ENCODE data around the gene ACSM2A. TPM values are rescaled to one million over a fixed set of nuclear protein-coding genes. Genes with fewer than 3 reads are reported as not detected.
"Not testable (repeated sequence)": the region's sequence is repeated elsewhere in the genome, so short reads cannot be mapped to it uniquely, and the experiment has no call there.

Gene ACSM2A
- total and polyA plus RNA-seq, 7 donors, result 0.06 to 1.2 (median 0.49) TPM; not detected in 4

GRCh38 chr16:20519231-20519630 lies 67.9 kb downstream of the ACSM2A start:
- intact Hi-C loops (cut with DNase I), result no loop called here

GRCh38 chr16:20520103-20520502 lies 68.8 kb downstream of the ACSM2A start:
- no peak for DNase-seq
- no peak for TF ChIP-seq CTCF (IDR thresholded peaks at IDR 0.05)
- TF ChIP-seq POLR2AphosphoS5 (IDR thresholded peaks at IDR 0.05), result no peak
- TF ChIP-seq POLR2A (IDR thresholded peaks at IDR 0.05), result no peak
- no peak for TF ChIP-seq EP300 (IDR thresholded peaks at IDR 0.05)
- H3K27ac ChIP-seq, result no peak overlapping the region
- intact Hi-C loops (cut with DNase I), result no loop called here
- WGBS, 2 donors, result 83 to 85% methylated on average over 1 of the region's 1 CpG
- H3K27me3 ChIP-seq, result no peaks in the 10 kb centered on the region
- H3K4me1 ChIP-seq, result no peaks in the 10 kb centered on the region
- no peak overlapping the region for H3K4me3 ChIP-seq
- no peaks in the 10 kb centered on the region for H3K36me3 ChIP-seq
- H3K9me3 ChIP-seq, result no peaks in the 10 kb centered on the region

More at GRCh38 chr16:20519231-20519630, 67.9 kb downstream of the ACSM2A start:
- no peak for DNase-seq
- Histone ChIP-seq H3K36me3 (no peaks in the 10 kb centered on the region), H3K27ac (no peak overlapping the region), H3K27me3 (no peaks in the 10 kb centered on the region), H3K9me3 (no peaks in the 10 kb centered on the region), H3K4me1 (no peaks in the 10 kb centered on the region), H3K4me3 (no peak overlapping the region)
- no peak for TF ChIP-seq CTCF (IDR thresholded peaks at IDR 0.05)
- no peak for TF ChIP-seq POLR2A (IDR thresholded peaks at IDR 0.05)
- TF ChIP-seq EP300 (IDR thresholded peaks at IDR 0.05), result no peak
- no peak for TF ChIP-seq POLR2AphosphoS5 (IDR thresholded peaks at IDR 0.05)
- WGBS, 2 donors, result 50 to 64% methylated on average over 3 of the region's 3 CpGs

GRCh38 chr16:20531795-20532194 lies 80.5 kb downstream of the ACSM2A start:
- H3K4me1 ChIP-seq; H3K9me3 ChIP-seq; H3K27me3 ChIP-seq; intact Hi-C loops (cut with DNase I); DNase-seq; H3K36me3 ChIP-seq; H3K27ac ChIP-seq; H3K4me3 ChIP-seq: not testable (repeated sequence)
- no CpG with 5 or more reads among the region's 13 CpGs for WGBS, 2 donors

- no CpG with 5 or more reads among the region's 3 CpGs for WGBS, 2 donors
- not testable (repeated sequence) for H3K4me3 ChIP-seq, DNase-seq
Measured at GRCh38 chr16:20532284-20532792, 81.0 kb downstream of the ACSM2A start.

GRCh38 chr16:20536669-20537068 lies 85.3 kb downstream of the ACSM2A start:
- 66 to 73% methylated on average over 1 of the region's 1 CpG for WGBS, 2 donors
- DNase-seq; H3K4me1 ChIP-seq; H3K27ac ChIP-seq; H3K36me3 ChIP-seq; H3K27me3 ChIP-seq; intact Hi-C loops (cut with DNase I); H3K4me3 ChIP-seq; H3K9me3 ChIP-seq: not testable (repeated sequence)

More at GRCh38 chr16:20532284-20532792, 81.0 kb downstream of the ACSM2A start:
- H3K36me3 ChIP-seq; H3K27me3 ChIP-seq; H3K4me1 ChIP-seq; H3K27ac ChIP-seq; intact Hi-C loops (cut with DNase I); H3K9me3 ChIP-seq: not testable (repeated sequence)

Other genes starting within 250 kb of the ACSM2A start
- not detected for gene GP2, start 124.0 kb upstream of the ACSM2A start, total RNA-seq
- gene GP2, start 124.0 kb upstream of the ACSM2A start, polyA plus RNA-seq, result 10 to 100 TPM in 1 of 3 donors, 1 to 10 TPM in 2; 1.0 to 12.0 (median 3.5) TPM
- gene UMOD, start 98.8 kb upstream of the ACSM2A start, total RNA-seq, result not detected
- gene UMOD, start 98.8 kb upstream of the ACSM2A start, polyA plus RNA-seq, result not detected
- gene PDILT, start 46.8 kb upstream of the ACSM2A start, total RNA-seq, result not detected
- not detected for gene PDILT, start 46.8 kb upstream of the ACSM2A start, polyA plus RNA-seq
- 10 to 100 TPM in 1 of 4 donors, 1 to 10 TPM in 3; 2.8 to 11.4 (median 4.0) TPM for gene ACSM5, start 42.0 kb upstream of the ACSM2A start, total RNA-seq
- 1 to 10 TPM in 2 of 3 donors, under 1 TPM in 1; 0.69 to 4.2 (median 1.3) TPM for gene ACSM5, start 42.0 kb upstream of the ACSM2A start, polyA plus RNA-seq
- under 1 TPM in 1 of 4 donors, not detected in 3; 0.14 TPM for gene ACSM2B, start 124.8 kb downstream of the ACSM2A start, total RNA-seq
- gene ACSM2B, start 124.8 kb downstream of the ACSM2A start, polyA plus RNA-seq, result under 1 TPM in 1 of 3 donors, not detected in 2; 0.03 TPM
- gene ACSM1, start 246.2 kb downstream of the ACSM2A start, total RNA-seq, result 1 to 10 TPM in 3 of 4 donors, under 1 TPM in 1; 0.71 to 2.4 (median 1.8) TPM
- gene ACSM1, start 246.2 kb downstream of the ACSM2A start, polyA plus RNA-seq, result 1 to 10 TPM in 1 of 3 donors, under 1 TPM in 2; 0.41 to 1.2 (median 0.69) TPM